SH-SY5Y (cell line): ENCODE data around the gene MSANTD1.

Experiments
- GATA2 ChIP-seq: IDR thresholded peaks from 2 replicates; pipeline ENCODE4 v1.6.1; 2011; ENCODE audit warnings: mild to moderate bottlenecking, low read depth, low read length
- GATA3 ChIP-seq: IDR thresholded peaks from 2 replicates; pipeline ENCODE4 v1.6.1; 2011; ENCODE audit warnings: low read depth, mild to moderate bottlenecking, low read length, moderate library complexity

GRCh38 chr4:3271131-3271530 lies 22.2 kb downstream of the MSANTD1 start:
- no peak for TF ChIP-seq GATA2
- TF ChIP-seq GATA3: no peak
